T47D (cell line): ENCODE measurements around the gene TPD52L2.

Experiments
- DNase-seq, 2 experiments: peaks; one replicate each; pipeline versions ENCODE4 v3.0.0 to v3.0.0-alpha.2; 2011 to 2012; ENCODE audit warnings: low read depth in 1 of 2, low spot score in 1 of 2
- JUND ChIP-seq: IDR thresholded peaks from 2 replicates; pipeline ENCODE4 v1.6.1; 2012; ENCODE audit warnings: low read depth
- in situ Hi-C: cut with HindIII; loops from 2 replicates; pipeline ENCODE4 v1.10.0; 2016; ENCODE audit warnings: low sequenced_read_pairs, low pct_unique_long_range_greater_than_20kb

The TPD52L2 gene

DNA sequence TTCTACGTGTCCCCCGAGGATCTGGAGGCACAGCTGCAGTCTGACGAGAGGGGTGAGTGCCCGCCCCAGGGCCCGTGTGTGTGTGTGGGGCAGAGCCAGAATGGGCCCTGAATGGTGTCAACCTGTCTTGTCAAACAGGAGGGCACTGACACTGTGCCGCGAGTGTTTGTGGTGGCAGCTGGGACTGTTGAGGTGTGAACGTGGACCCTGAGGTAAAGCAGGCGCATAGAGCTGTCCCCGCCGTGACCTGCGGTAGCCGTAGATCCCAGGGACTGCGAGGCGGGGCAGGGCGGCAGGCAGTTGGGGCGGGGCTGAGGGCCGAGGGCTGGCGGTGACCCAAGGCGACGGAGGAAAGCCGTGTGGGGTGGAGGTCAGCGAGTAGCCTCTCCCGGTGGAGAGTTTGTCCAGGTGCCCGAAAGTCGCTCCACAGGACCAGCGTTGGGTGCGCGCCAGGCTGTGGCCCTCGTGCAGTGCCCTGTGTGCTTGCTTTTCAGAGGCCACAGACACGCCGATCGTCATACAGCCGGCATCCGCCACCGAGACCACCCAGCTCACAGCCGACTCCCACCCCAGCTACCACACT, 66.0 kb downstream of the TPD52L2 start:
- in situ Hi-C loops, result no loop called here
- no peak for TF ChIP-seq JUND
- DNase-seq, result no peak

DNA sequence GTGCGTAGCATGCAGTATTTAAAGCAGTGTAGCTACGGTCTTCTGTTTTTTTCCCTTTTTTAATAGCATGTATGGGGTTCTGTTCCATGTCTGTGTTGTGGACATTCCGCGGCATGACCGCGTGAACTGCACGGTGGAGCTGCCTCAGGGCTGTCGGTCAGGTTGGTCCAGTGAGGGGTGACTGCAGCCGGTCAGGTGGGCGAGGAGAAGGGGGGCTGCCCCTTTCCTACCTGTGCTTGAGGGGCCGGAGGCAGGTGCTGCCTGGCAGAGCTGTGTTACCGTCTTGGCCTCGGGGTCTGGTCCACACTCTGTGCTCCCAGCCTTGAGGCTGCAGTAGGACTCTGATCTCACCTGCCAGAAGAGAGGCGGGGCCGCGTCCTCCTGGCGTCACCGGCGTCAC, 66.7 kb downstream of the TPD52L2 start:
- in situ Hi-C loops, result no loop called here
- TF ChIP-seq JUND, result no peak
- DNase-seq, result no peak

DNA sequence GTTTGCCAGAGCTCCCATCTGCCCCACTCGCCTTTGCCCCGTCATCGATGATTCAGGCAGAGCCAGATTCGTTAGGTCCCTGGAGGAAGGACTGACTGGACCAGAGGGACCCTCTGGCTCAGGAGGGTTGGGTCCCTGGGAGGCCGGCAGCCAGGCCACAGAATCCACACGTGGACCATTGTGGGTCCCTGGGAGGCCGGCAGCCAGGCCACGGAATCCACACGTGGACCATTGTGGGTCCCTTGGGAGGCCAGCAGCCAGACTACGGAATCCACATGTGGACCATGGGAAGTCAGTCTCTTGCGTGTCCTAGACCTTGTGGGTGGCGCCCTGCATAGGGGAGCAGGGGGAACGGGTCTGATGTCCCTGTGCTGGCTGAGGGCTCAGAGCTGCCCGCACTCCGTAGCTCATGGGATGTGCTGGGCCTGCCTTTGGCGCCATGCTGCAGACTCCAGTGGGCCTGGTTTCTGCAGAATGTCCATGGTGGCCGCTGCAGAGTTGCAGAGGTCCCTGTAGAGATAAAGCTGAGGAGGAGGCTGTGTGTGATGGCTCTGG, 67.6 kb downstream of the TPD52L2 start:
- no peak for DNase-seq
- TF ChIP-seq JUND, result no peak
- in situ Hi-C loops, result no loop called here

DNA sequence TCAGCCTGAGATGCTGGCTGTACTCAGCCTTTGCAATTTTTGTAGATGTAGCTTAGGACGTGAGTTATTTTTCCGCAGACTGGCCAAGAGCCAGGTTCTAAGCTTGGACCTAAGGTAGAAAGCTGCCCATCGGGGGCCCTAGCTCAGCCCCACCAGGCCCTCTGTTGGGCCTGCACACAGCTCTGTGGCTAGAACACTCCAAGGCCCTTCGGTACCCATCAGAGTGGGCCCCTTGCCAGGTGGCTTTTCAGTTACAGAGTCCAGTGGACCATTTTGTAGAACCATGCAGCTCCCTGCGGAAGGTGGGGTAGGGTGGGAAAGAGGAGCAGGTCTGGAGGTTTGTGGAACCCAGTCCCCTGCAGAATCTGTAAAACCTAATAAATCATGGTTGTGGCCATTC, 68.6 kb downstream of the TPD52L2 start:
- DNase-seq, result no peak
- in situ Hi-C loops, result no loop called here
- TF ChIP-seq JUND, result no peak

DNA sequence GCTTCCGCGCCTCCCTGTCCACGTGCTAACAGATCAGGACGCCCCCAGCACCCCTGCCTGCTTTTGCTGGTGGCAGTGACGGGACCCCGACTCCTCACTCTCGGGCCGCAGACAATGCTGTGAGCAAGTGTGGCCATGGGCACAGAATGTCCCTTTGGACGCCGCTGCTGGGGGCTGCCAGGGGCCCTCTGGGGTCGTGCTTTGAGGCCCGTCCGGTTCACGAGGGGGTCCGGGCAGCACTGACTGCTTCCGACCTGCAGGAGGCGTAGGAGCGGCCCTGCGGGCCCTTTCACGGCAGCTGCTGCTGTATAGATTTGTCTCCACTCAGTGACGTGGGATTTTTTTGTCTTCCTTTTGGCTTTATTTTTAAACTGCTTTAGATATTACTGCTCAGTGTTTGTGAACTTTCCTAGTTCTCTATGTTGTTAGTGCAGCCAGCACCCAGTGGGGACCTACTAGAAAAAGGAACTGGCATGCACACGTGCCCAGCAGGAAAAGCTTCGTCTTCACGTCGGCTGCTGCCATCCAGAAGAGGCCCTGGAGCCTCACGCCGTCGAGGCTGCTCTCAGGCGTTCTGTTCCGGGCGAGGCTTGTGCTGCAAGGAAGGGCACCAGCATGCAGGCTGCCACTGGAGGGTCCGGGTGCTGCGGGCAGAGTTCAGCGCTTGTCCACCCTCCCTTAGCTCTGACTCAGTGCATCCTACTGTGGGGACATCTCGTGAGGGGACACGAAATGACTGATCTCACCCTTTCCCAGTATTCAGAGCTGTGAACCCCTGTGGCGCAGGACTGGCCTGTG, 69.4 kb downstream of the TPD52L2 start:
- in situ Hi-C loops, result no loop called here
- no peak for TF ChIP-seq JUND
- DNase-seq, result no peak

DNA sequence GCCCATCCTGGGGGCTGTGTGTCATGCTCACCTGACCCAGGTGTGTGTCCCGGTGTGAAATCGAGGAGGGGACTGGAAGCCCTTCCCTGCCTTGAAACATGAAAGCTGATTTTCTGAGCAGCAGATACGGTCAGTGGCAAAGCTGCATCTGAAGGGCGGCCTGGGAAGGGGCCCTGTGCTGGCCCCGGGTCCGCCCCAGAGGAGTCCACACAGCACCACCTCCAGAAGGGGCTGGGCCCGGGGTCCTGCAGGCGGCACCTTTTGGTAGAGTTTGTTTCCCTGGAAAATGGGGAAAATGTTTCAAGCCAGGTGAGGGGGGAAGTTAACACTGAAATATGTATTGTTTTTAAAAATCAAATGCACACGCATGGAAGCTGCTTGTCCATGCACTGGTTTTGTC, 70.4 kb downstream of the TPD52L2 start:
- in situ Hi-C loops, result no loop called here
- TF ChIP-seq JUND, result no peak
- no peak for DNase-seq

DNA sequence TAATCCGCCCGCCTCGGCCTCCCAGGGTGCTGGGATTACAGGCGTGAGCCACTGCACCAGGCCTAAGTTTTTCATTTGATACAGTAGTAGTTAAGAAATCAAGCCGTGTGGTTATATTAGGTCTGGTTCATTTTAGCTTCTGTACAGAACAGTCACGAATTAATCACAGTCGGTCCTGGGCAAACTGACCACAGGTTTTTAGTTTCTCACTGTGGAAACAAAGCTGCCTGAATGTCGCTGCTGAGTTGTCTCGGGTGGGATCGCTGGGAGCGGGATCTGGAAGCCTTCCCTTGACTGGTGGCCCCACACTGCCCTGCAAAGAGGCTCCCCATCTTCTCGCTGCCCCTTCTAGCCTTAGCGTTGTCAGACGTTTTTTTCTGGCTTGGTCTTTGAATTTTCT, 72.5 kb downstream of the TPD52L2 start:
- DNase-seq, result no peak
- TF ChIP-seq JUND, result no peak
- in situ Hi-C loops, result no loop called here

DNA sequence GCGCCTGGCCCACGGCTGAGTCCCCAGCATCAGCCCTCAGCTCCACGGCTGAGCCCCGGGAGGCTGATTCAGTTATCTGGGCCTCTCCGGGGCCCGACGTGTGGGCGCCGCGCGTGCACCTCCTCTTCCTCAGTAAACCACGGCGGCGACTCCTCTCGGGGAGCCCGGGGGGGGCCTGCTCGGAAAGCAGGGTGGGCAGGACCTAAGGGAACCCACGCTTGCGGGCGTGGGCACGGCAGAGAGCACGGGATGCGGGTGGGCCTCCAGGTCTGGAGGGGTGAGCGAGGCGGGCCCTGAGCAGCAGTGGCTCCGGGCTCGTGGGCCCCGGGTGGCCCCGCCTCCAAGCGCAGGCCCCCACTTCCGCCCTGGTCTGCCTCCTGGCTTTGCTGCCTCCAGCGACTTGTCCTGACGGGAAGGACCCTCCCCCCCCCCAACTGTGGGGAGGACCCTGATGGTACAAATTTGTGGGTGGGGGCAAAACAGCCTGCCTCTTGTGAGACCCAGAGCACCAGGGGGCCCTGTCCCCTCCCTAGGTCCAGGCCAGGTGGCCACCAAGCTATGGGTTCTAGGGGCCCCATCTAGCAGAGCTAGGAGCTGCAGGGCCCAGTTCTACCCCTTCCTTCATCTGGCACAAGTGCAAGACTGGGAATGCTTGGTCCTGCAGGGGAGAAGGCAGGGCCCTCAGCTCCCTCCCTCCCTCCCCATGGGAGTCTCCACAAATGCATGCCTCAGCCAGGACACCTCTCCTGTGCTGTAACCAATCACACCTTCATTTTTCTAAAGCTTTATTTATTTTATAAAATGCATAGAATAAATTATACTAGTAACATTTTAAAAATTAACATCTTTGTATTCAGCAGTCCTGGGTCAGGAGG, 74.2 kb downstream of the TPD52L2 start:
- in situ Hi-C loops, result no loop called here
- DNase-seq, result peak in 1 of 2 experiments; percentile 30
- TF ChIP-seq JUND, result no peak

DNA sequence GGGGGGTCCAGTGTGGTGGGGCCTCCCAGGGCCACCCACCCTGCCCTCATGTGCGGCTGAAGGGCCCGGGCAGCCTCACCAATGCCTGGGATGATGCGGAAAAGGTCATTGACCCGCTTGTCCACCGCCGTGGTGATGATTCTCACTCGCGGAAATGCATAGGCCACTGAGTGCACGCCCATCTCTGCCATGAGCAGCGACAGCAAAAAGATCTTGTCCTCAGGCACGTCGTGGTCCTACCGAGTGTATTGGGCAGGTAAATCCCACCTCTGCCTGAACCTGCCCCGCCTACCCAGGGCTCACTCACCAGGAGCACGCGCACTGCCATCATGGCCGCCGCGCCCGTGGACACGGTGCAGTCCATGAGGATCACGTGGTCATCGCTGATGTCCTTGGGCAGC, 75.0 kb downstream of the TPD52L2 start:
- no peak for TF ChIP-seq JUND
- in situ Hi-C loops, result no loop called here
- DNase-seq, result no peak

DNA sequence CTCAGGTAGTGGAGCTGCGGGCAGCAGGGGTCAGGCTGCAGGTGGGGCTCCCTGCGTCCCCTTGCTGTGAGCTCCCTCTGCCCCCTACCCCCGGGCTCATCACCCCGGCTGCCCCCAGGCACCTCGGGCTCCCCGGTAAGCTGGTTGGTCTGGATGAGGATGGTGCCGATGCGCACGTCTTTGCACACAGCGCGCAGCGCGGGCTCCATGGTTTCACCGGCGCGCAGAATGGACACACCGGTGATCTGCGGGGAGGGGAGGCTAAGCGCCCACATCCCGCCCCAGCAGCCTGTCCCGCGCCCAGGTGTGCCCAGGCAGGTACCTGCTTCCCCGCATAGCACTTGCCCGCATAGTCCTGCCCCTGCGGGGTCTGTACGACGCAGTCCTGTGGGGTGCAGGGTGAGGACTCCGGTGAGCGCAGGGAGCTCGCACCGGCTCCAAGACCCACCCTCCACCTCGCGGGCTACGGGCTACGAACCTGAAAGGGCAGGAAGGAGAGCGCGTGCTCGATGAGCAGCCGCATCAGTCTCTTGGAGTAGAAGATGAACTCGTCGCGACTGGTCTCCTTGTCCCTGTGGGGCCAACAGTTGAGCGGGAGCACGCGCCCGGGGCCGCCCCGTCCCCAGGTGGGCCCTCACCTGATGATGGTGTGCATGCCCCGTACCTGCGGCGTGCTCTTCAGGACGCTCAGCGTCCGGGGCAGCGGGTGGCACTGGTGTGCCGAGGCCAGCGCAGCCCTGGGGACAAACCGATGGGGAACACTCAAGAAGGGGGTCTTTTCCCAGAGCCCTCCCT, 75.6 kb downstream of the TPD52L2 start:
- no peak for DNase-seq
- no peak for TF ChIP-seq JUND
- in situ Hi-C loops, result no loop called here
